Keratinocyte (primary cell): ENCODE results near the gene GRIP1.

Experiments
- CTCF ChIP-seq, 3 experiments: IDR thresholded peaks in 1 of 3; conservative IDR thresholded peaks in 1 of 3; optimal IDR thresholded peaks in 1 of 3; 2 replicates in 2 of 3; 3 replicates in 1 of 3; pipeline versions ENCODE3 to v1.5.1; 2011; ENCODE audit warnings: low read length in 3 of 3, mild to moderate bottlenecking in 3 of 3, moderate library complexity in 2 of 3, control low read depth in 1 of 3, inconsistent platforms in 1 of 3; ENCODE audit not compliant: insufficient read depth in 2 of 3; ENCODE audit errors: extremely low read depth in 1 of 3
- EZH2 ChIP-seq: IDR thresholded peaks from one replicate; pipeline ENCODE4 v1.6.1; 2012; ENCODE audit warnings: inconsistent platforms, mild to moderate bottlenecking, low read length, moderate library complexity

GRCh38 chr12:66563220-66563619, 115.7 kb downstream of the GRIP1 start:
- TF ChIP-seq CTCF (optimal IDR thresholded peaks at IDR 0.05 in 1 of 3, IDR thresholded peaks at IDR 0.05 in 1 of 3, conservative IDR thresholded peaks at IDR 0.05 in 1 of 3; ENCODE audit: extremely low read depth in 1 of 3, insufficient read depth in 2 of 3, low read length in 3 of 3) (no peak), EZH2 (no peak)
